Measurements from ENCODE around the gene DHX16. TPM values are rescaled to one million over a fixed set of nuclear protein-coding genes. Genes with fewer than 3 reads are reported as not detected.

The DHX16 gene
- total RNA-seq, 1 experiment from 2014 or later, result 32.2 TPM

DNA sequence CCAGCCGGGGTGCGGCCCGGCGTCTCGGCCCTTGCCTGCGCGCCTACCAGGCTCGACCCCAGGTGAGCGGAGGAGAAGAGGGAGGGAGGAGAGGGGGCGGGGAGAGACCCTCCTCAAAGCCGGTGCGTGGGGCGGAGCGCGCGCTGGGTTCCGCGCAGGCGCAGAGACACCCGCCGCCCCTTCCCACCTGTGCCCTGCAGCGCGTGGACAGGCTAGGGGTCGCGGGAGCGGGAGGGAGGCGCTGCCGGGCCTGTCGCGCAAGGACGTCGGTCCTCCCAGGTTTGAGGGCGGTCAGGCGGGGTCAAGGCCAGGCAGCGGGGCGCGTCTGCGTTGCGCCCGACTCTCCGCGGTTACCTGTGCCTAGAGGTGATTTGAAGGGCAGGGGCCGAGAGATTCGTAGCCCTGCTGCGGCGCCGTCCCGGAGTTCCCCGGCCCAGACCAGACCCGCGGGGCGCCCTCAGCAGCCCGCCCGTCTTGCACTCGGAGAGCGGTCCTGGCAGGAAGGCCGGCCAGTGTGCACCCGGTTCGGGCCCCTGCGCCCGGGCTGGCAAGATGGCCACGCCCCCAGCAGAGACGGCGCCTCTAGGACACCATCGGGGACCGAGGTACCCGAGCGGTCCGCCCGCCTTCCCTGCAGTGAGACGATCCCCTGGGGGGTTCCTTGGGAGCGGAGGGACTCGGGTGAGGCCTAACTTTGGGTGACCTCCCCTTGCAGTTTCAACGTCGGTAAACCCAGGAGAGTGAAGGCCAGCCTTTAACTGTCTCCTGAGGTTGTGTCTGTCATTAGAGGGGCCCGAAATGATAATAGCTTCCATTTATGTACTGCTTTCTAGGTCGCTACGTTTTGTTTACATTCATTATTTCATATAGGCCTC is 25.3 kb downstream of the DHX16 start (continued):
- TF ChIP-seq, protein P1, sequence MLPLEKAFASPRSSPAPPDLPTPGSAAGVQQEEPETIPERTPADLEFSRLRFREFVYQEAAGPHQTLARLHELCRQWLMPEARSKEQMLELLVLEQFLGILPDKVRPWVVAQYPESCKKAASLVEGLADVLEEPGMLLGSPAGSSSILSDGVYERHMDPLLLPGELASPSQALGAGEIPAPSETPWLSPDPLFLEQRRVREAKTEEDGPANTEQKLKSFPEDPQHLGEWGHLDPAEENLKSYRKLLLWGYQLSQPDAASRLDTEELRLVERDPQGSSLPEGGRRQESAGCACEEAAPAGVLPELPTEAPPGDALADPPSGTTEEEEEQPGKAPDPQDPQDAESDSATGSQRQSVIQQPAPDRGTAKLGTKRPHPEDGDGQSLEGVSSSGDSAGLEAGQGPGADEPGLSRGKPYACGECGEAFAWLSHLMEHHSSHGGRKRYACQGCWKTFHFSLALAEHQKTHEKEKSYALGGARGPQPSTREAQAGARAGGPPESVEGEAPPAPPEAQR (CRISPR knock-in tag; IDR thresholded peaks at IDR 0.05), result no peak
- TF ChIP-seq, protein P2, sequence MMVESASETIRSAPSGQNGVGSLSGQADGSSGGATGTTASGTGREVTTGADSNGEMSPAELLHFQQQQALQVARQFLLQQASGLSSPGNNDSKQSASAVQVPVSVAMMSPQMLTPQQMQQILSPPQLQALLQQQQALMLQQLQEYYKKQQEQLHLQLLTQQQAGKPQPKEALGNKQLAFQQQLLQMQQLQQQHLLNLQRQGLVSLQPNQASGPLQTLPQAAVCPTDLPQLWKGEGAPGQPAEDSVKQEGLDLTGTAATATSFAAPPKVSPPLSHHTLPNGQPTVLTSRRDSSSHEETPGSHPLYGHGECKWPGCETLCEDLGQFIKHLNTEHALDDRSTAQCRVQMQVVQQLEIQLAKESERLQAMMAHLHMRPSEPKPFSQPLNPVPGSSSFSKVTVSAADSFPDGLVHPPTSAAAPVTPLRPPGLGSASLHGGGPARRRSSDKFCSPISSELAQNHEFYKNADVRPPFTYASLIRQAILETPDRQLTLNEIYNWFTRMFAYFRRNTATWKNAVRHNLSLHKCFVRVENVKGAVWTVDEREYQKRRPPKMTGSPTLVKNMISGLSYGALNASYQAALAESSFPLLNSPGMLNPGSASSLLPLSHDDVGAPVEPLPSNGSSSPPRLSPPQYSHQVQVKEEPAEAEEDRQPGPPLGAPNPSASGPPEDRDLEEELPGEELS (CRISPR knock-in tag; IDR thresholded peaks at IDR 0.05), result peak; percentile 81
- TF ChIP-seq TCF7 (CRISPR knock-in tag; IDR thresholded peaks at IDR 0.05; ENCODE audit: low read depth) (0 out of 2 replicates have a peak, but pooled peaks have one; percentile 58), TEAD4 (CRISPR knock-in tag; IDR thresholded peaks at IDR 0.05) (no peak), OVOL2 (CRISPR knock-in tag; IDR thresholded peaks at IDR 0.05; ENCODE audit: borderline replicate concordance) (no peak), ETV6 (CRISPR knock-in tag; IDR thresholded peaks at IDR 0.05) (peak; percentile 83), CBFB (CRISPR knock-in tag; IDR thresholded peaks at IDR 0.05; ENCODE audit: low read depth) (no peak), NFE2L1 (CRISPR knock-in tag; IDR thresholded peaks at IDR 0.05) (no peak), RELA (CRISPR knock-in tag; IDR thresholded peaks at IDR 0.05; ENCODE audit: borderline replicate concordance) (peak; percentile 89), CREB1 (CRISPR knock-in tag; IDR thresholded peaks at IDR 0.05) (peak; percentile 55)
- TF ChIP-seq, protein P3, sequence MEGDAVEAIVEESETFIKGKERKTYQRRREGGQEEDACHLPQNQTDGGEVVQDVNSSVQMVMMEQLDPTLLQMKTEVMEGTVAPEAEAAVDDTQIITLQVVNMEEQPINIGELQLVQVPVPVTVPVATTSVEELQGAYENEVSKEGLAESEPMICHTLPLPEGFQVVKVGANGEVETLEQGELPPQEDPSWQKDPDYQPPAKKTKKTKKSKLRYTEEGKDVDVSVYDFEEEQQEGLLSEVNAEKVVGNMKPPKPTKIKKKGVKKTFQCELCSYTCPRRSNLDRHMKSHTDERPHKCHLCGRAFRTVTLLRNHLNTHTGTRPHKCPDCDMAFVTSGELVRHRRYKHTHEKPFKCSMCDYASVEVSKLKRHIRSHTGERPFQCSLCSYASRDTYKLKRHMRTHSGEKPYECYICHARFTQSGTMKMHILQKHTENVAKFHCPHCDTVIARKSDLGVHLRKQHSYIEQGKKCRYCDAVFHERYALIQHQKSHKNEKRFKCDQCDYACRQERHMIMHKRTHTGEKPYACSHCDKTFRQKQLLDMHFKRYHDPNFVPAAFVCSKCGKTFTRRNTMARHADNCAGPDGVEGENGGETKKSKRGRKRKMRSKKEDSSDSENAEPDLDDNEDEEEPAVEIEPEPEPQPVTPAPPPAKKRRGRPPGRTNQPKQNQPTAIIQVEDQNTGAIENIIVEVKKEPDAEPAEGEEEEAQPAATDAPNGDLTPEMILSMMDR (IDR thresholded peaks at IDR 0.05), result no peak
- TF ChIP-seq, protein P4, sequence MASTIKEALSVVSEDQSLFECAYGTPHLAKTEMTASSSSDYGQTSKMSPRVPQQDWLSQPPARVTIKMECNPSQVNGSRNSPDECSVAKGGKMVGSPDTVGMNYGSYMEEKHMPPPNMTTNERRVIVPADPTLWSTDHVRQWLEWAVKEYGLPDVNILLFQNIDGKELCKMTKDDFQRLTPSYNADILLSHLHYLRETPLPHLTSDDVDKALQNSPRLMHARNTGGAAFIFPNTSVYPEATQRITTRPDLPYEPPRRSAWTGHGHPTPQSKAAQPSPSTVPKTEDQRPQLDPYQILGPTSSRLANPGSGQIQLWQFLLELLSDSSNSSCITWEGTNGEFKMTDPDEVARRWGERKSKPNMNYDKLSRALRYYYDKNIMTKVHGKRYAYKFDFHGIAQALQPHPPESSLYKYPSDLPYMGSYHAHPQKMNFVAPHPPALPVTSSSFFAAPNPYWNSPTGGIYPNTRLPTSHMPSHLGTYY (CRISPR knock-in tag; IDR thresholded peaks at IDR 0.05), result no peak
- TF ChIP-seq, protein P5, sequence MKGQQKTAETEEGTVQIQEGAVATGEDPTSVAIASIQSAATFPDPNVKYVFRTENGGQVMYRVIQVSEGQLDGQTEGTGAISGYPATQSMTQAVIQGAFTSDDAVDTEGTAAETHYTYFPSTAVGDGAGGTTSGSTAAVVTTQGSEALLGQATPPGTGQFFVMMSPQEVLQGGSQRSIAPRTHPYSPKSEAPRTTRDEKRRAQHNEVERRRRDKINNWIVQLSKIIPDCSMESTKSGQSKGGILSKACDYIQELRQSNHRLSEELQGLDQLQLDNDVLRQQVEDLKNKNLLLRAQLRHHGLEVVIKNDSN (CRISPR knock-in tag; IDR thresholded peaks at IDR 0.05), result no peak

DNA sequence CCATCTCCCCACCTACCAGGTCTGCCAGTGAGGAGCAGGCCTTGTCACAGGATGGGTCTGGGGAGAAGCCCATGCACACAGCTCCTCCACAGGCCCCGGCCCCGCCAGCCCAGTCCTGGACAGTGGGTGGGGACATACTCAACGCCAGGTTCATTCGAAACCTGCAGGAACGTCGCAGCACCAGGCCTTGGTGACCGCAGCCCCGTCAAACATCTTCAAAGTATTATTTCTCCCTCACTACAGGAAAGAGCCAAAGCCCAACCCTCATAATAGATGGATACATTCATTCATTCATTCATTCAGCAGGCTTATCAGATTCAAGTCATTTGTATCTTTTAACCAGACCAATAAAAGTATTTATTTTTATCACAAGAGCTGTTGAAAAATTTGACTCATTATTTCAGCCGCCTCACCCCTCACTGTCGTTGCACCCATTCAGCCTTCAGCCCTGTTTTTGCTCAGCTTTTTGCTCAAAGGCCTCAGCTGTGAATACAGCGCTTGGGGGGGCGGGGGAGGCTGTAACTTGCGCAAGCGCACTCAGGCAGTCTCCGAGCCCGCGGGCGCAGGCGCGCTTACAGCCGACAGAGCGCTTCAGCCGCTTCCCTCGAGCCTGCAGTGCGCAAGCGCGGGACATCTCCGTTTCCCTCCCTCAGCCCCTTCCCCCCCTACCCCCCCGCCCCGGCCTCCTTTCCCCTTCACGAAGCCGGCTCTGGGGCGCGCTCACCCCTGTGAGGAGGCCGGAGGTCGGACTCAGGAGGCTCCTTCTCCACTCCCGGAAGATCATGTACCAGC is 26.2 kb downstream of the DHX16 start, which contains the start of gene C6orf136:
Gene C6orf136 (plus strand): TSS at position 684 of the 792 bp plus-strand sequence. CDS start 99 bp downstream, at position 783.
- Mint-ChIP-seq H3K4me1 (peaks cover 21% of the 10 kb centered on the region), H3K4me3 (peak within 1 kb of the TSS; percentile 76), H3K36me3 (peaks cover 24% of the 10 kb centered on the region), H3K27me3 (ENCODE audit: low read depth) (no peaks in the 10 kb centered on the region), H3K27ac (peak within 1 kb of the TSS; percentile 74), H3K9me3 (no peaks in the 10 kb centered on the region)
- CTCF ChIA-PET, result interaction anchor here (0.6 to 2.0 kb wide), 7 partner anchors 26 to 441 kb away, joined by 3 to 10 read pairs (median 4); partner anchors contain the start of gene DHX16
- ATAC-seq, result peak; percentile 71
- DNase-seq (ENCODE audit: low spot score), result peak; percentile 91
- POLR2A ChIA-PET, result interaction anchor here (0.6 to 1.0 kb wide), 4 partner anchors 29 to 70 kb away, joined by 3 to 6 read pairs (median 4); partner anchors contain the start of genes MDC1 and PPP1R10
- TF ChIP-seq, protein P1 (CRISPR knock-in tag; IDR thresholded peaks at IDR 0.05), result no peak
- TF ChIP-seq SMAD4 (CRISPR knock-in tag; IDR thresholded peaks at IDR 0.05), result no peak
- TF ChIP-seq NR2C2 (CRISPR knock-in tag; IDR thresholded peaks at IDR 0.05), result no peak
- no peak for TF ChIP-seq ZNF671 (CRISPR knock-in tag; IDR thresholded peaks at IDR 0.05)
- no peak for TF ChIP-seq TCF7 (CRISPR knock-in tag; IDR thresholded peaks at IDR 0.05; ENCODE audit: low read depth)
- TF ChIP-seq NR1H2 (CRISPR knock-in tag; IDR thresholded peaks at IDR 0.05), result no peak
- TF ChIP-seq, protein P6, sequence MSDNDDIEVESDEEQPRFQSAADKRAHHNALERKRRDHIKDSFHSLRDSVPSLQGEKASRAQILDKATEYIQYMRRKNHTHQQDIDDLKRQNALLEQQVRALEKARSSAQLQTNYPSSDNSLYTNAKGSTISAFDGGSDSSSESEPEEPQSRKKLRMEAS (CRISPR knock-in tag; IDR thresholded peaks at IDR 0.05), result no peak
- TF ChIP-seq, protein P3 (IDR thresholded peaks at IDR 0.05), result no peak
- TF ChIP-seq, protein P7, sequence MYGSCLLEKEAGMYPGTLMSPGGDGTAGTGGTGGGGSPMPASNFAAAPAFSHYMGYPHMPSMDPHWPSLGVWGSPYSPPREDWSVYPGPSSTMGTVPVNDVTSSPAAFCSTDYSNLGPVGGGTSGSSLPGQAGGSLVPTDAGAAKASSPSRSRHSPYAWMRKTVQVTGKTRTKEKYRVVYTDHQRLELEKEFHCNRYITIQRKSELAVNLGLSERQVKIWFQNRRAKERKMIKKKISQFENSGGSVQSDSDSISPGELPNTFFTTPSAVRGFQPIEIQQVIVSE (CRISPR knock-in tag; IDR thresholded peaks at IDR 0.05; ENCODE audit: borderline replicate concordance), result no peak
